ENCODE data around the gene PCYT2. TPM values are rescaled to one million over a fixed set of nuclear protein-coding genes. Genes with fewer than 3 reads are reported as not detected.

Gene PCYT2
- total and polyA plus RNA-seq, 9 of the 15 experiments (the other 6 are each of a cell fraction or from before 2014, with no cell fraction given), result 0.92 to 134 (median 82.5) TPM

DNA sequence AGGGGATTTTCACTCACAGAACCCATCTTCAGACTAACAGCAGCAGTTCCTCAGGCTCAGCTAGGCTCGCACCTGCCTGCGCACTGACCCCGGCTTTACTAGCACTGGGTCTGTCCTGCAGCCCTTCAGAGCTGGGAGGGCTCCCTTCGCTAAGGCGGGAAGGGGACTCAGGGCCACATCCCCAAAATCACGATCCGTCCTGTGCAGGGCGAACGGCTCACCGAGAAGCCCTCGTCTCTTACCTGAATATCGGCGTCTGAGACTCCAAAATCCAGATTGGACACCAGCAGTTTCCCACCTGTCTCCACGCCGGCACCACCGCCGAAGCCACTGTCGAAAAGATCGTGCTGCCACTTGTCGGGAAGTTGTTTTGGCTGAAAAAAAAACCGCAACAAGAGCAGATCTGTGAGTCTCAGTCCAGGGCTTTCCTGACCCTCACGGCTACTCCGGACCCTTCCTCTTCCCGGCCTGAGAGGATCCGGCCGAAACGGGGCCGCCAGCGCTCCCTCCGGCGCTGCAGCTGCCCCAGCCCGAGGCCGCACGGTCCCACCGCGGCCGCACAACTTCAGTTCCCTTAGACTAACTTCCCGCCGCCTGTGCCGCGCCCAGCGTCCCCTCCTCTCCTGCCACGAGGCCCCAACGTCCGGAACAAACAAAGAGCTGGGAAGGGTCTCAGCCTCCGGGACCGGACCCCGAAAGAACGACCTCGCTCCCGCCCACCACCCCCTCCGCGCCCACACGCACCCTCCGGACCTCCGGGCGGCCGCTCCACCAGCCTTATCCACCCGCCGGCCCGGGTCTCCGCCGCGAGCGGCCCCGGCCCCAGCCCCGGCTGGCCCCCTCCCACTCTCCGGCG is 20.5 kb downstream of the PCYT2 start (continued):
- TF ChIP-seq, protein P1, sequence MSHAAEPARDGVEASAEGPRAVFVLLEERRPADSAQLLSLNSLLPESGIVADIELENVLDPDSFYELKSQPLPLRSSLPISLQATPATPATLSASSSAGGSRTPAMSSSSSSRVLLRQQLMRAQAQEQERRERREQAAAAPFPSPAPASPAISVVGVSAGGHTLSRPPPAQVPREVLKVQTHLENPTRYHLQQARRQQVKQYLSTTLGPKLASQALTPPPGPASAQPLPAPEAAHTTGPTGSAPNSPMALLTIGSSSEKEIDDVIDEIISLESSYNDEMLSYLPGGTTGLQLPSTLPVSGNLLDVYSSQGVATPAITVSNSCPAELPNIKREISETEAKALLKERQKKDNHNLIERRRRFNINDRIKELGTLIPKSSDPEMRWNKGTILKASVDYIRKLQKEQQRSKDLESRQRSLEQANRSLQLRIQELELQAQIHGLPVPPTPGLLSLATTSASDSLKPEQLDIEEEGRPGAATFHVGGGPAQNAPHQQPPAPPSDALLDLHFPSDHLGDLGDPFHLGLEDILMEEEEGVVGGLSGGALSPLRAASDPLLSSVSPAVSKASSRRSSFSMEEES (CRISPR knock-in tag; IDR thresholded peaks at IDR 0.05), result no peak
- TF ChIP-seq KAT8 (IDR thresholded peaks at IDR 0.05; ENCODE audit: low read depth) (no peak), PTRF (tag; IDR thresholded peaks at IDR 0.05) (no peak), RNF2 (IDR thresholded peaks at IDR 0.05) (no peak), NRF1 (conservative IDR thresholded peaks at IDR 0.05 in 1 of 2, IDR thresholded peaks at IDR 0.05 in 1 of 2) (peak in 1 of 2 experiments; percentile 29; a peak in 1 of 4 replicates), EGR1 (conservative IDR thresholded peaks at IDR 0.05) (0 out of 2 replicates have a peak, but pooled peaks have one; percentile 29), CC2D1A (IDR thresholded peaks at IDR 0.05) (no peak), ZNF77 (CRISPR knock-in tag; IDR thresholded peaks at IDR 0.05) (no peak), NFYB (IDR thresholded peaks at IDR 0.05; ENCODE audit: extremely low read depth, insufficient read length) (no peak), U2AF2 (optimal IDR thresholded peaks at IDR 0.05; ENCODE audit: low read depth, low read length) (no peak), HMG20B (CRISPR knock-in tag; IDR thresholded peaks at IDR 0.05) (no peak), ZNF384 (IDR thresholded peaks at IDR 0.05; ENCODE audit: low read depth, low read length) (no peak), KLF16 (IDR thresholded peaks at IDR 0.05) (no peak), DACH1 (IDR thresholded peaks at IDR 0.05; ENCODE audit: partially characterized antibody) (no peak), ZFP1 (CRISPR knock-in tag; IDR thresholded peaks at IDR 0.05) (no peak), SAFB2 (IDR thresholded peaks at IDR 0.05; ENCODE audit: borderline replicate concordance, low read depth, low read length, severe bottlenecking) (no peak), TOE1 (IDR thresholded peaks at IDR 0.05; ENCODE audit: borderline replicate concordance) (no peak), TOE1 (CRISPR knock-in tag; IDR thresholded peaks at IDR 0.05; ENCODE audit: borderline replicate concordance, low read depth) (no peak), RBBP5 (IDR thresholded peaks at IDR 0.05; ENCODE audit: borderline replicate concordance, insufficient read depth, low read length, poor library complexity, severe bottlenecking) (peak; percentile 19)
- TF ChIP-seq, protein P2, sequence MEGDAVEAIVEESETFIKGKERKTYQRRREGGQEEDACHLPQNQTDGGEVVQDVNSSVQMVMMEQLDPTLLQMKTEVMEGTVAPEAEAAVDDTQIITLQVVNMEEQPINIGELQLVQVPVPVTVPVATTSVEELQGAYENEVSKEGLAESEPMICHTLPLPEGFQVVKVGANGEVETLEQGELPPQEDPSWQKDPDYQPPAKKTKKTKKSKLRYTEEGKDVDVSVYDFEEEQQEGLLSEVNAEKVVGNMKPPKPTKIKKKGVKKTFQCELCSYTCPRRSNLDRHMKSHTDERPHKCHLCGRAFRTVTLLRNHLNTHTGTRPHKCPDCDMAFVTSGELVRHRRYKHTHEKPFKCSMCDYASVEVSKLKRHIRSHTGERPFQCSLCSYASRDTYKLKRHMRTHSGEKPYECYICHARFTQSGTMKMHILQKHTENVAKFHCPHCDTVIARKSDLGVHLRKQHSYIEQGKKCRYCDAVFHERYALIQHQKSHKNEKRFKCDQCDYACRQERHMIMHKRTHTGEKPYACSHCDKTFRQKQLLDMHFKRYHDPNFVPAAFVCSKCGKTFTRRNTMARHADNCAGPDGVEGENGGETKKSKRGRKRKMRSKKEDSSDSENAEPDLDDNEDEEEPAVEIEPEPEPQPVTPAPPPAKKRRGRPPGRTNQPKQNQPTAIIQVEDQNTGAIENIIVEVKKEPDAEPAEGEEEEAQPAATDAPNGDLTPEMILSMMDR (IDR thresholded peaks at IDR 0.05 in 2 of 3, conservative IDR thresholded peaks at IDR 0.05 in 1 of 3; ENCODE audit: insufficient read depth in 2 of 3, low read depth in 1 of 3, low read length in 3 of 3), result no peak
- TF ChIP-seq, protein P3, sequence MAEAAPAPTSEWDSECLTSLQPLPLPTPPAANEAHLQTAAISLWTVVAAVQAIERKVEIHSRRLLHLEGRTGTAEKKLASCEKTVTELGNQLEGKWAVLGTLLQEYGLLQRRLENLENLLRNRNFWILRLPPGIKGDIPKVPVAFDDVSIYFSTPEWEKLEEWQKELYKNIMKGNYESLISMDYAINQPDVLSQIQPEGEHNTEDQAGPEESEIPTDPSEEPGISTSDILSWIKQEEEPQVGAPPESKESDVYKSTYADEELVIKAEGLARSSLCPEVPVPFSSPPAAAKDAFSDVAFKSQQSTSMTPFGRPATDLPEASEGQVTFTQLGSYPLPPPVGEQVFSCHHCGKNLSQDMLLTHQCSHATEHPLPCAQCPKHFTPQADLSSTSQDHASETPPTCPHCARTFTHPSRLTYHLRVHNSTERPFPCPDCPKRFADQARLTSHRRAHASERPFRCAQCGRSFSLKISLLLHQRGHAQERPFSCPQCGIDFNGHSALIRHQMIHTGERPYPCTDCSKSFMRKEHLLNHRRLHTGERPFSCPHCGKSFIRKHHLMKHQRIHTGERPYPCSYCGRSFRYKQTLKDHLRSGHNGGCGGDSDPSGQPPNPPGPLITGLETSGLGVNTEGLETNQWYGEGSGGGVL (CRISPR knock-in tag; IDR thresholded peaks at IDR 0.05), result no peak
- TF ChIP-seq, protein P4, sequence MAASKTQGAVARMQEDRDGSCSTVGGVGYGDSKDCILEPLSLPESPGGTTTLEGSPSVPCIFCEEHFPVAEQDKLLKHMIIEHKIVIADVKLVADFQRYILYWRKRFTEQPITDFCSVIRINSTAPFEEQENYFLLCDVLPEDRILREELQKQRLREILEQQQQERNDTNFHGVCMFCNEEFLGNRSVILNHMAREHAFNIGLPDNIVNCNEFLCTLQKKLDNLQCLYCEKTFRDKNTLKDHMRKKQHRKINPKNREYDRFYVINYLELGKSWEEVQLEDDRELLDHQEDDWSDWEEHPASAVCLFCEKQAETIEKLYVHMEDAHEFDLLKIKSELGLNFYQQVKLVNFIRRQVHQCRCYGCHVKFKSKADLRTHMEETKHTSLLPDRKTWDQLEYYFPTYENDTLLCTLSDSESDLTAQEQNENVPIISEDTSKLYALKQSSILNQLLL (CRISPR knock-in tag; IDR thresholded peaks at IDR 0.05; ENCODE audit: borderline replicate concordance), result no peak
